Embryonic facial prominence (tissue), 1 donor: ENCODE data around the gene DNLZ.
"Not testable (repeated sequence)": the region's sequence is repeated elsewhere in the genome, so short reads cannot be mapped to it uniquely, and the experiment has no call there.

Source experiments
- DNase-seq: peaks from one replicate; pipeline ENCODE4 v3.0.0-alpha.2; 2016; ENCODE audit errors: extremely low spot score

Gene DNLZ

DNA sequence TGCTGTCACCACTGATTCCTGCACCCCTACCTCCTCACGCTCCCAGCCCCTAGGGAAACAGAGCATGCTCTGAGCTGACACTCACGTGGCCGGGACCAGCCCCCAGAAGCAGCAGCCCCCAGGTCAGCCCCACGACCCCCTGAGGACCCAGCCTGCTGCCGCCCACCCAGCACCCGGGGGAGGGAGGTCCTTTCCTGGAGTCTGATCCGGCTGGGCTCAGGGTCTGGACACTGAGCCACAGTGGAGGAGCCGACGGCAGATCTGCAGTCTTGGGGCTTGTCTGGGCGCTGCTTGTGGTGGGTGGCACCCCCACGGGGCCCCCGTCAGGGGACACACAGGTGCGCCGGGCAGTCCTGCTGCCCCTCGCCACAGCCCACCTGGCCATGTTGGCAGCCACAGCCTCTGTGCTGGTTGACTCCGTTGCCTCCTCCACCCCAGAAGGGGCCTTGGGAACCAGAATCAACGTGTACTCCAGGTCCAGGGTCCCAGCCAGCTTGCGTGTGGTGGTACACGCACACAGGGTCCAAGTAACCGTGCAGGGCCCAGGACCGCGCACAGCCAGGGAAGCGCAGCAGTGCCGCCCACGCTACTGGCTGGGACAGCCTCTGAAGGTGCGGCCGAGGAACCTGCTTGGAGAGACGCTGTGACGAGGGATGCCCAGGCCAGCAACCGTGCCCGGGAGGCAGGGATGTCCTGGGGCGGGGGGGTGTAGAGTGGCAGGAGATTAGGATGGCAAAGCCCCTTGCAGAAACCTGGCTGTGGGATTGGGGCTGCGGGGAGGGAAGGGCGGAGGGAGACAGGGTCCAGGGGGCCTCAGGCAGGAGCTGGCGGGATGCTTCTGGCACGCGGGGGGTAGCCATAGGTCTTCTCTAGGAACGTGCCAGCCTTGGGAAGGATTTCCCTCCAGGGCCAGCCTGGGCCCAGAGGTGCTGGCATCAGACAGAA lies 3.5 kb downstream of the DNLZ start:
- DNase-seq: no peak

DNA sequence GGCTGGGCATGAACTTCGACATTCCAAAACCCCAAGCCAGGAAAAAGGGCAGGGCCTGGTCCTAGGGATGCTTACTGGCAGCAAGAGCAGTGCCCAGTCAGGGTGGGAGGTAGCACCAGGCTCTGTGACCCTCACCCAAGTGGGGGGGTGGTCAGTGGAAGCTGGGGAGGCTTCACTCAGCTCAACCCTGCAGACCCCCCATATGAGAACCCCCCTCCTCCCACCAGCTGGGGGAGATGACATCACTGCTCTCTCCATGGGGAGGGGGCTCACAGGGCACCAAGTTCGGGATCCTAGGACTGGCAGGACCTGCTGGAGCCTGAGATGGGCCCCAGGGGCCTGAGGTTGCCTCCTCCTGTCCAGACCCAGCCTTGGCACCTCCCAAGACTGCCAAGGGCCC lies 4.7 kb downstream of the DNLZ start:
- no peak for DNase-seq

DNA sequence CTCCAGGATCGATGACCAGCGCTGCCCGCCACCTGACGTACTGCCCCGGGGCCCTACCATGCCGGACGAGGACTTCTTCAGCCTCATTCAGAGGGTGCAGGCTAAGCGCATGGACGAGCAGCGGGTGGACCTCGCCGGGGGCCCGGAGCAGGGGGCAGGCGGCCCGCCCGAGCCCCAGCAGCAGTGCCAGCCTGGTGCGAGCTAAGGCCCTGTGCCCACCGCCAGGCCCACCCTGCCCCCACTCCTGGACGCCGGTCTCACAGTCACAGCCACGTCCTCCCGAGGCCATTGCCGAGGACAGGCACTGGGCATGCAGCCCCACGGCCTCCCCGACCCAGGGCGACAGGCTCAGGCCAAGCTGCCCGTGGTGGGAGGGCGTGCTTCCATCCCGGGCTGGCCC lies 5.5 kb downstream of the DNLZ start:
- DNase-seq: no peak

DNA sequence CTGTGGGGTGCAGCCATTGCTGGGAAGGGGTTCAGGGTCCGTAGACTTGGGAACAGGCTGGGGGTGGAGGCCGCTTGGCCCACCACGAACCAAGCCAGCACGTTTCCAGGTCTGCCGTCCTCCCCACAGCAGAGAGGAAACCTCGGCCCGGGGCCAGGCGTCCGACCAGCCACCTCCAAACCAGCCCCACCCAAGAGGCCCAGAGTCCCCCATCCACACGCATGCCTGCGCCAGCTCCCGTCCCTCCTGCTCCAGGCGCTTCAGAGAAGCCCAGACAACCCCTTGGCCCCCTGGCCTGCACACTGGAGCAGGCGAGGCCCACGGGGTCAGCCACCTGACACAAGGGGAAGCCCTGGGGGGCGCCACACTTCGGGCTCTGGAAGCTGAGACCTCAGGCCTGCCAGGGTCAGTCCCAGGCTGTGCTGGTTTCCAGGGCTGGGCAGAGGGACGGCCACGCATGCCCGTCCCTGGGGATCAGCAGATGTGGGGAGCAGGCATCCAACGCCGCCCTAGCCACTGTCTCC lies 6.3 kb downstream of the DNLZ start:
- DNase-seq: no peak

DNA sequence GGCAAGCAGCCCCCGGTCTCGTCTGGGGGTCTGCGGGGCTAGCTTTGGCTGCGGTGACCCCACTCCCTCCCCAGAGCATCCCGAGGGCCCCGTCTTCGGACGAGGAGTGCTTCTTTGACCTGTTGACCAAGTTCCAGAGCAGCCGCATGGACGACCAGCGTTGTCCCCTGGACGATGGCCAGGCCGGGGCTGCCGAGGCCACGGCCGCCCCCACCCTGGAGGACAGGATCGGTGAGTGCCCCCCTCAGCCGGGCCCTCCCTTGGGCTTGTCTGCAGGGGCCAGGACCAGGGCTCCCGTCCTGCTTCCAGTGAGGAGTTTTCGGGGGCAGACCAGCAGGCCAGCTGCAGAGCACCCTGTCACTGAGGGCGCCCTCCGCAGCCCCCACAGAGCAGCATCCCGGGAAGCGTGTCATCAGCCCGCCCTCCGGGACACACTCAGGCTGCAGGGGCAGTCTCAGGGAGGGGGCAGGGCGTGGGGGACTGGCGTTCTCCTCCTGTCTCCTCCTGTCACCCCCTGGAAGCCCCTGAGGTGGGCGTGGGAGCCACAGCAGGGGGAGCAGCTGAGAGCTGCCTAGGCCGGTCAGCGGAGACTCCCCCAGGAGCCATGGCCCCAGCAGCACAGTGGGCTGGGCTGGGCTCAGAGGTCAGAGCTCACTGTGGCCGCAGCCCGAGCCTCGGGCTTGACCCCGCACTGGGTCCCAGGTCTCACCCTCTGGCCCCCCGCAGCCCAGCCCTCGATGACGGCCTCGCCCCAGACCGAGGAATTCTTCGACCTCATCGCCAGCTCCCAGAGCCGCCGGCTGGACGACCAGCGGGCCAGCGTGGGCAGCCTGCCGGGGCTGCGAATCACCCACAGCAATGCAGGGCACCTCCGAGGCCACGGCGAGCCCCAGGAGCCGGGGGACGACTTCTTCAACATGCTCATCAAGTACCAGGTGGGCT lies 7.7 kb downstream of the DNLZ start:
- DNase-seq: no peak

DNA sequence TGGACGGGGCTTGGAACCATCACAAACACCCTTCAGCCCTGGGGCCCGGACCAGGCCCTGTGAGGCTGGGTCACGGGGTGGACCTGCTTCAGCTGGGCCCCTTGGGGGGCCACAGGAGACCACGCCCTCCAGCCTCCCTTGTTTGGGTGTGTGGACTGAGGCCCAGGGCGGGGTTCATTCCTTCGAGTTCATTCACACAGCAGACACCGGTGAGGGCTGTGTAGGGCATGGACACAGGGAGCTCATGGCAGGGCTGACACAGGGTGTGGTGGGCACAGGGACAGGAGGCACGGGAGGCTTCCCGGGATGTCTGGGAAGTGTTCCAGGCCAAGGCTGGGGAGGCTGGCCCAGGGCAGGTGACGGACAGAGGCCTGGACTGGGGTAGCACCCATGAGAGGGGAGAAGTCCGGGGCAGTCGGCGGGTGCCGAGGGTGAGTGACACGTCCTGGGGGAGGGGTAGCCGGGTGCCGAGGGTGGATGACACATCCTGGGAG lies 8.9 kb downstream of the DNLZ start:
- DNase-seq: no peak

DNA sequence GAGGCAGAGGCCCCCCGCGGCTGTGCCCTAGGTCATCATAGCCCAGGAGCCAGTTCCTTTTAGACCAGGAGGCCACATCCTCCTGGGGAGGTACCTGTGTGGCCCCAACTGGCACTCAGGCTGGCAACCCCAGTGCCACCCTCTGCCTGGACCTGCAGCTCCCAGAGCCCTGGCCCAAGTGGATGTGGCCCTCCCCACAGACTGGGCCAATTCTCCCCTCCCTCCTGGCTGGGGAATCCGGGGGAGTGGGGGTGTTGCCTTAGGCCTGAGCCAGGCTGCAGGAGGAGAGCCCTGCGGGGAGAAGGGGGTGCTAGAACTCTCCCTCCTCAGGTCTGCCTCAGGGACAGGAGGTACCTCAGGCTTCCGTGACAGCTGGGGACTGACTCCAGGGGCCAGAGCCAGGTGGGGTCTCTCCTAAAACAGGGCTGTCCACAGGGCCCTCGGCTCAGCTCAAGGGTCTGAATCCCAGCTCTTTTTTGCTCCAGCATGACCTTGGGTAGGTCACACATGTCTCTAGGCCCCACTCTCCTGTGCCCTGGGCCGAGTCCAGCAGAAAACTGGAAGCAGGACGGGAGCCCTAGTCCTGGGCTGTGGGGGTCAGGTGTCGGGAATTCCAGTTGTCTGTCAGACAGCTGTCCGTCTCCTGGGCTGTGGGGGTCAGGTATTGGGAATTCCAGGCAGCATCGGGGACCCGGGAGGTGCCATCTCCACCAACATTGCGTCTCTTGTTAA lies 9.6 kb downstream of the DNLZ start:
- DNase-seq: no peak

DNA sequence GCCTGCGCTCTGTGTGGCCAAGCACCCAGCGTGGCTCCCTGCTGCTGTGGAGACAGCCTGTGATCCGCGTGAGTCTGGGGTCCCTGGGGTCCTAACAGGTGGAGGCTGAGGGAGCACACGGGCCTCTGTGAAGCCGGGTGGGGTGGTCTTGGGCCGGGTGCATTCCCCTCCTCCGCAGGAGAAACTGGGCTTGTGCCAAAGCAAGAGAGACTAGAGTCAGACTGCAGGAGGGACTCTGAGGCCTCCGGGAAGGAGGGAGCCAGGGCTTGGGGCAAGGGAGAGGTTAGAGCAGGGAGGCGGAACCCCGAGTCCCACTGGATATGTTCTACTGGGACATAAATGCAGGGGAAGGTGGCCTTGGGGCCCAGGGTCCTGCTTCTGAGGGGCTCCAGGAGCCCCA lies 10.5 kb downstream of the DNLZ start:
- no peak for DNase-seq

DNA sequence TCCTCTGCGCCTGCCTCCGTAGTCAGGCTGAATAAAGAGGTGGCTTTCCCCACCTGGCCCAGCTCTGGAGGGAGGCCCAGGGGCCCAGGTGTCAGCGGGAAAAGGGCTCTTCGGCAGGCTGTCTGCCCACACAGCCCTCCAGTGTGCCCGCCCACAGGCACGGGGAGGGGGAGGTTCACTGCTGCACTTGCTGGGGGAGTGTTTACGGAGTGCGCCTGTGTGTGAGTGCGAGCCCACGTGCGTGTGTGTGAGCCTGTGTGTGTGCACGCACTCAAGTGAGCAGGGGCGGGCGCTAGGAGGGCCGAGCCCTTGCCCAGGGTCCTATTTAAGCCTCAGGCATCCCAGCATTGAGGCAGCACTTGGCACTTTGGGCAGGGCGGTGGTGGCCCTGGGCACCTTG lies 10.9 kb downstream of the DNLZ start:
- DNase-seq: no peak

DNA sequence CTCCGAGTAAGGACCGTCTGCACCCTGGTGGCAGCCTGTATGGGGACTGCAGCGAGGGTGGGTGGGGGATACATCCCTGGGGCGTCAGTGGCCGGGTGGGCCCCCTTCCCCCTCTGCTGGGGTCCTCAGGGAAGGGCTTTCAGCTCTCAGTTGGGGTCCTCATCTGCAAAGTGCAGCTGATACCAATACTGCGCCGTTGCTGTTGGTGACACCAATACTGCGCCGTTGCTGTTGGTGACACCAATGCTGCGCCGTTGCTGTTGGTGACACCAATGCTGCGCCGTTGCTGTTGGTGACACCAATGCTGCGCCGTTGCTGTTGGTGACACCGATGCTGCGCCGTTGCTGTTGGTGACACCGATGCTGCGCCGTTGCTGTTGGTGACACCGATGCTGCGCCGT lies 11.7 kb downstream of the DNLZ start:
- DNase-seq: not testable (repeated sequence)

DNA sequence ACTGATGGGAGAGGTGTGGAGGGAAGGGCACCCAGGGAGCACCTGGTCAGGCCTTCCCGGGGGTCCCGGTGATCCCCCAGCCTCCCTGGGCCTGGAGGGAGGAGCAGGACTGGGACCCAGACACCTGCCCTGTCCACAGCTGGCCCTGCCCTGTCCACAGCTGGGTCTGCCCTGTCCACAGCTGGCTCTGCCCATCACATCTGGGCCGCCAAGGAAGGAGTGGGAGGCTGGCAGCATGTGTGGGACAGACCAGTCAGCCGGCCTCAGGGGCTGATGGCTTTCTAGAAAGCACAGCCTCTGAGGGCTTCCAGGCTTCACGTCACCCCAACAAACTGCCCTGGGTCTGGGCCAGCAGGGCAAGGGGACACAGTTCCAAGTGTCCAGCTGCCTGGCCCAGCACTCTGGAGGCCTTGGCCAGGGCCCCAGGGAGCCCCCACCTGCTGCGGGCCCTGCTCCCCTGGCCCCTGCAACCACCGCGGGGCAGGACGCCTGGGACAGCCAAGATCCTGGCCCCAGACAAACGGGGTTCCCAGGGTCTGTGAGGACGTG lies 12.2 kb downstream of the DNLZ start:
- DNase-seq: no peak

DNA sequence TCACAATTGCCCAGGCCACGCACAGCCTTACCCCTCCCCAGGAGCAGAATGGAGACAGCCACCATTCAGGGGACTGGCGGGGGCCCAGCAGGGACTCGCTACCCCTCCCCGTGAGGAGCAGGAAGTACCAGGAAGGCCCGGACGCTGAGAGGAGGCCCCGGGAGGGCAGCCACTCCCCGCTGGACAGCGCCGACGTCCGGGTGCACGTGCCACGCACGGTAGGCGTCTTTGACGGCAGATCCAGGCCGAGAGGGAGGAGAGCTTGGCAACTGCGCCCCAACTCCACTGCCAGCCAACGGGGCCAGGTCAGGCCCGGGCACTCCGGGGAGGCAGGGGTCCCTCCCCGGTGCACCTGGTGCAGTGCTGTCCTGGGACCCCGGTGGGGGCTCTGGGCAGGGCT lies 14.0 kb downstream of the DNLZ start:
- no peak for DNase-seq

DNA sequence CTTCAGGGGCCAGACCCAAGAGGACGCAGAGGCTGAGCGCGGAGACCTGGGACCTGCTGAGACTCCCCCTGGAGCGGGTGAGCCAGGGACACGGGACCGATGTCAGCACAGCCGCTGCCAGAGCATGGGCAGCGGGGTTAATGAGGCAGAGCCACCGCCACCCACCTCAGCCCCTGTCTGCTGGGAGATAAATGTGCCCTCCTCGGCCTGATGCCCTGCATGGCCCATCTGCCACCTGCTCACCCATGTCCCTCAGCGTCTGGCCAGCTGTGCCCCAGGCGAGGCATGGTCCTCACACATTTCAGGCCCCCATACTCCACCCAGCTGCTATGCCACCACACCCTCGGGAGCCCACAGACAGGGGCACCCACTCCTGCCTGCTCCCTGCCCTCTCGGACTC lies 14.9 kb downstream of the DNLZ start:
- no peak for DNase-seq

DNA sequence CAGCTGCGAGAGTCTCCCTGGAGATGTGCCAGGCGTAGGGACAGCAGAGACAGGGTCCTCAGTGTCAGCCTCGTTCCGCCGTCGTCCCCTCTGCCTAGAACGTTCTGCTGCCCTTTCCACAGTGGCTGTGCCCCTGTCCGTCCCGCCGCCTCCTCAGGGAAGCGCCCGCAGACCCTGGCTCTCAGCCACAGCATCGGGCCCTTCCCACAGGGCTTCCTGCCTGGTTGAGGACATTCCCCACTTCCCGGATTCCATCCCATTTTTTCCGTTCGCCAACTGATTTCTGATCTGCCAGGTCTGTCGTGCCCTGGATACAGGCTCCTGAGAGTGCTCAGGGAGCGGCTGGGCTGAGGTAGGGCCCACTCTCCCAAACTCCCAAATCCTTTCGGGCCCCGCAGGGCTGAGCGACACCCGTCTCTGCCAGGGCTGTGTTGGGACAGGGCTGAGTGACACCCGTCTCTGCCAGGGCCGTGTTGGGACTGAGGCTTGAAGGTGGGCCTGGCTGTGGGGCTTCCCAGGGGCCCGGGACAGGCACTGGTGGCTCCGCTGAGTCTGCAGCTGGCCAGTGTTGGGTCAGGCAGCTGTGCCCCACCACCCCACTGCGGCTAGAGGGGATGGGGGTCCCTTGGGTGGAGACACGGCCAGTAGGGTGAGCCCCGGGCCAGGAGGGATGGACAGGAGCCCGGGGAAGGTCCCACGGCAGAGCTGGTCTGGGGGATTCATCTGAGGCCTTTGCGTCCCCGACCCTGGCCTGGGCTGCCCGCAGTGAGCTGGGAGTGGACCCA lies 15.9 kb downstream of the DNLZ start:
- no peak for DNase-seq

DNA sequence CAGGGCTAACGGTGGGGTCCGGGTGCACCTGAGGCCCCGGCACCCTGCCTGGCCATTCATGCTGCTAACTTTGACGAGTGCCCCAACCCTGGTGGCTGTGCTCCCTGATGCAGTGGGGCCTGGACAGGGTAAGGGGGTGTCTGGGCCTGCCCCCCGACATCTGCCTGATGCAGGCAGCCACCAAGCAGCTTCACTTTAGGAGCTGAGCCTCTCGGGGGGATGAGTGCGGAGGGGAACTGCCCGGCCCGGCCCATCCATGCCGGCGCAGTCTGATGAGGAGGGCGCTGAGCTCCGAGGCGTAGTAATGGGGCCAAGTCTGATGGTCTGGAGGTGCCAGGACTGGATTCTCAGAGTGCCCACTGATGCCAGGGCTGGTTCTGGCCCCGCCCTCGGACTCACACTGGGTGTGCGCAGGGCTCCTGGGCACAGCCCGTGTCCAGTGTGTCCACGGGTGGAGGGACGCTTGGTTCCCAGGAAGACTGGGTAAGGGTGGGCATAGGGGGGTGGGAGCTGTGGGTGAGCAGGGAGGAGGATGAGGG lies 16.5 kb downstream of the DNLZ start:
- DNase-seq: no peak

DNA sequence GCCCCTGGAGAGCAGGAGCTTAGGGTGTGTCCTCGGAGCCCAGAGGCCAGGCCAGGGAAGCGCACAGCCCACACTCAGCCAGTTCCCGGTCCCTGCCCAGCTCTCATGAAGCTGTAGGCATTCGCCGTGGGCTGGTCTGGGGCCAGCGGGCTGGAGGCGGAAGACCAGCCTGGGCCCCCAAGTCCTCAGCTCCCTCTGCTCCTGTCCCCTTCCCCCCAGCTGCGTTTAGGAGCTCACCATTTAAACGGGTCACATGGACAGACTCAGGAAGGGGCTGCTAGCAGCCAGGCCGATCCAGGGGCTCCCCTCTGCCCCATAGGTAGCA lies 17.4 kb downstream of the DNLZ start:
- no peak for DNase-seq

DNA sequence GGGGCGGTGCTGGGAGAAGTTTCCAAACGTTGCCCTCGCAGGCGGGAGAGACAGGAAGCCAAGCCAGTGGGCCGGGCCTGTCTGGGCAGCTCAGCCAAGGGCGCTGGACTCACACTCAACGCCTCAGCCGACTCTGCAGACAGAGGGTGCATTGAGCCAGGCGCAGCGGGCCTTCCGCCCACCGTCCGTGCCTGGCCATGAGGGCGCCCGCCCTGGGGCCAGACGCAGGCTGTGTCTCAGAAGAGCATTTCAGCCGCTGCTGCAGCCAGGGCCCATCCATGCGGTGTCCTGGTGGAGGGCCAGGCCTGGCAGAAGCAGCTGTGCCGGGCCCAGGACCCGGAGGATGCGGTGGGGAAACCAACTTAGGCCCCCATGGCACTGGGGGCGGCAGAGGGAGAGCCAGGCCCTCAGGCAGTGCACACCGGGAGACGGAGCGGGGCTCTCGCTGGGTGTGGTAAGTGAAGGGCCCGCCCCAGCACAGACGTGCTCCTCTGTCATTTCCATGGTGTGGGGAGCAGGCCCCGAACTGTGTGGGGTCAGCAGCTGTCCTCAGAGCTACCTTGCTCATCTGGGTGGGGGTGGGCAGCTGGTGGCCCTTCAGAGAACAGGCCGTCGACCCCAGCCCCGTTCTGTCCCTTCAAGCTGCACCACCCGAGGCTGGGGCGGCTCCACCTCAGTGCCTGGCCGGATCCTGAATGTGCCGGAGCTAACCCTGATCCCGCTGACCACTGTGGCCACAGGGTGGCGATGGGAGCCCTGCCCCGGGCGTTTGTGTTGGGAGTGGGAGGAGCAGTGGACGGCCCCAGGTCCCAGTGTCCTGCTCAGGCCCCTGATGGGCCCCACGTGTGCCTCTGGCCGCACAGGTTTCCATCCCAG lies 18.0 kb downstream of the DNLZ start:
- DNase-seq: no peak

DNA sequence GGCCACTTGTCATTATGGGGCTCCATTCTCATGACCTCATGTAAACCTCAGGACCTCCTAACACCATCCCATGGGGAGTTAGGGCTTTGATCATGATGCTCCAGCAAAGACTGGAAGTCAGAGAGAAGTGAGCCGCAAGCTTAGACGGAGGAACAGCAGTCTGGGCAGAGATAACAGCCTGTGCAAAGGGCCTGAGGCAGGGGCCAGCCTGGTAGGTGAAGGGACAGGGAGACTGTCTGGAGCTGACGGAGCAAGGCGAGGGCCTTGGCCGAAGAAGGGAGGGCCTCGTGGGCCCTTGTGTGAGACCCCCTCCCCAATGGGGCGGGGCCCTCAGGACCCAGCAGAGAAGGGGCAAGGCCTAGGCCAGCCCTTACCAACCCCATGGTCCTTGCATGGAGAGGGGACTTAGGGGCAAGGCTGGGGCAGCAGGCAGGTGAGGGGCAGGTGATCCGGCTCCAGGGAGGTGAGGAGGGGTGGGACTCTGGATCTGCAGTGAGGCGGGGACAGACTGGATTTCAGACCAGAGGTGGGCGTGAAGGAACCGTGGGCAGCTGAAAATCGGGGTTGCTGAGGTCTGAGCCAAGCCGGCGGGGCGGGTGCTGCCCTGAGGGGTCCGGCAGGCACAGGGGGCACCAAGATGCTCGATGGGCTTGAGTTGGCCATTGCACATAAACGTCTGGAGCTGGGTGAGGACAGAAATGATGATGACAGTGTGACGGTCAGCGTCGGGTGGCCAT lies 18.8 kb downstream of the DNLZ start:
- no peak for DNase-seq

DNA sequence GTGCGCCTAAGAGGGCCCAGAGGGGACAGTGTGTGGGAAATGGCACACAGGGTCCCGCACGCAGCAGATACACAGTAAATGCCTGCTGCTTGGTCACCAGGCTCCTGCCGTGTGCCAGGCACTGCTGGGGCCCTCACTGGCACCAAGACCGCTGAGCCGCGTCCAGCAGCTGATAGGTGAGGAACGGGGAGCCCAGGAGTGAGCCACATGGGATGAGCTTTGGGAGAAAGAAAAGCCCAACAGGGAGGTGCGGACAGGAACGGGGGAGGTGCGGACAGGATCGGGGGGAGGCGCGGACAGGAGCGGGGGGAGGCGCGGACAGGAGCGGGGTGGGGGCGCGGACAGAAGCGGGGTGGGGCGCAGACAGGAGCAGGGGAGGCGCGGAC lies 19.7 kb downstream of the DNLZ start:
- no peak for DNase-seq
